Stimulated activated CD4-positive, alpha-beta T cell treated with anti-CD3 and anti-CD28 coated beads, Interleukin-2, amount 100 ng/mL, for 4 hours (primary cell): ENCODE results near the gene CCL16.

Source experiments
- DNase-seq: peaks from one replicate; pipeline ENCODE4 v3.0.0-alpha.2; 2020; ENCODE audit warnings: low read depth

Gene CCL16

DNA sequence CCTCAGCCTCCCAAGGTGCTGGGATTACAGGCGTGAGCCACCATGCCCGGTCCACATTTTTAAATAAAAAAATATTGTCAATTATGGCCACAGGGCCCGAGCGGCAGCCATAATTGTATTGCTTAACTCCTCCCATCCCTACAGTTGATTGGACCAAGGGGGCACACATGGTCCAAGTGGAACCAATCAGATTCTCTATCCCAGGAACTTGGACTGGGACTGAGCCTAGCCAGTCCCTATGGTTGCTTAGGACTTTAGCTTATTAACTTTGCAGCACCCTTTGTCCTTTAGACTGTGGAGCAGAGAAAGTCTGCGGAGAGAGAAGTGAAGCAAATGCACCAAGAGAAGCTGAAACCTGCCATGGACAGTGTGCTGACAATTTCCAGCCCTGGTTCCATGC lies 45.2 kb downstream of the CCL16 start:
- no peak for DNase-seq

GRCh38 chr17:35934760-35935159 lies 46.5 kb downstream of the CCL16 start:
- DNase-seq: no peak

DNA sequence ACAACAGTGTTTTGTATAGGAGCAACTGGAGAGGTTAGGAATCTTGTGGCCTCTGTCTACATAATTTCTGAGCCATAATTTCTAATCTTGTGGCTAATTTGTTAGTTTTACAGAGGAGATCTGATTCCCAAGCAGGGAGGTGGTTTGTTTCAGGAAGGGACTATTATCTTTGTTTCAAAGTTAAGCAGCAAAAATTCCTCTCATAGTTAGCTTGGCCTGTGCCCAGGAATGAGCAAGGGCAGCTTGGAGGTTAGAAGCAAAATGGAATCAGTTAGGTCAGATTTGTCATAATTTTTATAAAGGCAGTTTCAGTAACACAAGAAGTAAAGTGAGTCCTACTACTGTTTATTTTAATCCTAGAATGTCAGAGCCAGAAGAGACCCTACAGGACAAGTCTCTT lies 48.7 kb downstream of the CCL16 start:
- DNase-seq: no peak

- no peak for DNase-seq
Observed at GRCh38 chr17:35931794-35932425, 49.4 kb downstream of the CCL16 start.

- DNase-seq: peak; percentile 57
Observed at GRCh38 chr17:35930211-35931065, 50.9 kb downstream of the CCL16 start, which contains the start of gene RDM1. TSS of gene RDM1 (minus strand) at chr17:35930773. CDS start at chr17:35930727, 46 bp downstream.

GRCh38 chr17:35927714-35928113 lies 53.6 kb downstream of the CCL16 start:
- DNase-seq: no peak
